HG03064 (cell line): ENCODE data around the gene COL3A1.

Experiments used
- ATAC-seq: cut with Tn5 transposase; IDR thresholded peaks from one replicate; pipeline ENCODE4 v1.9.1; 2021; ENCODE audit warnings: low read depth; ENCODE audit not compliant: unreplicated experiment

The COL3A1 gene

GRCh38 chr2:188975497-188976102 lies 1.4 kb downstream of the COL3A1 start:
- ATAC-seq: no peak

- ATAC-seq: no peak
These were observed 2.5 kb downstream of the COL3A1 start for GRCh38 chr2:188976545-188977268.

GRCh38 chr2:188977317-188977716 lies 3.1 kb downstream of the COL3A1 start:
- ATAC-seq: no peak

- peak; percentile 69 for ATAC-seq
These were observed 4.3 kb downstream of the COL3A1 start for GRCh38 chr2:188978291-188979081.

GRCh38 chr2:188979187-188980114 lies 5.3 kb downstream of the COL3A1 start:
- ATAC-seq: no peak

GRCh38 chr2:188983427-188984064 lies 9.4 kb downstream of the COL3A1 start:
- no peak for ATAC-seq

- no peak for ATAC-seq
These were observed 9.9 kb downstream of the COL3A1 start for GRCh38 chr2:188984065-188984491.

GRCh38 chr2:188984680-188985079 lies 10.5 kb downstream of the COL3A1 start:
- no peak for ATAC-seq

GRCh38 chr2:188986839-188987238 lies 12.7 kb downstream of the COL3A1 start:
- no peak for ATAC-seq

- ATAC-seq: no peak
These were observed 19.1 kb downstream of the COL3A1 start for GRCh38 chr2:188993247-188993646.

GRCh38 chr2:188997263-188997662 lies 23.1 kb downstream of the COL3A1 start:
- no peak for ATAC-seq

- ATAC-seq: no peak
These were observed 26.0 kb downstream of the COL3A1 start for GRCh38 chr2:189000221-189000620.

- ATAC-seq: no peak
These were observed 27.9 kb downstream of the COL3A1 start for GRCh38 chr2:189002079-189002478.

- ATAC-seq: no peak
These were observed 34.5 kb downstream of the COL3A1 start for GRCh38 chr2:189008555-189009262.

- no peak for ATAC-seq
These were observed 36.4 kb downstream of the COL3A1 start for GRCh38 chr2:189010536-189010935.

- ATAC-seq: no peak
These were observed 38.2 kb downstream of the COL3A1 start for GRCh38 chr2:189012351-189012750.

- ATAC-seq: no peak
These were observed 38.9 kb downstream of the COL3A1 start for GRCh38 chr2:189013031-189013430.

GRCh38 chr2:189013671-189014448 lies 39.7 kb downstream of the COL3A1 start:
- ATAC-seq: no peak
